IgD-negative memory B cell (primary cell): ENCODE results near the gene FNDC8. TPM values are rescaled to one million over a fixed set of nuclear protein-coding genes. Genes with fewer than 3 reads are reported as not detected.

Experiments
- H3K27ac Mint-ChIP-seq, 3 donors: one replicate each; pipeline ENCODE4 v1.8.0; 2020 to 2022; ENCODE audit warnings: mild to moderate bottlenecking in 3 of 3, mixed read lengths in 3 of 3, moderate library complexity in 1 of 3
- H3K27me3 Mint-ChIP-seq: one replicate; pipeline ENCODE4 v1.8.0; 2021; ENCODE audit warnings: mixed read lengths
- H3K36me3 Mint-ChIP-seq: one replicate; pipeline ENCODE4 v1.8.0; 2020; ENCODE audit warnings: mild to moderate bottlenecking, mixed read lengths
- H3K4me1 Mint-ChIP-seq, 3 donors: one replicate each; pipeline ENCODE4 v1.8.0; 2020 to 2022; ENCODE audit warnings: mixed read lengths in 3 of 3, mild to moderate bottlenecking in 1 of 3
- H3K4me3 Mint-ChIP-seq, 4 donors: one replicate each; pipeline ENCODE4 v1.8.0; 2020 to 2022; ENCODE audit warnings: mild to moderate bottlenecking in 4 of 4, mixed read lengths in 4 of 4, moderate library complexity in 3 of 4
- H3K9me3 Mint-ChIP-seq, 3 donors: one replicate each; pipeline ENCODE4 v1.8.0; 2020 to 2021; ENCODE audit warnings: mixed read lengths in 3 of 3, mild to moderate bottlenecking in 1 of 3
- polyA plus RNA-seq: library from polyadenylated mRNA; unstranded; fragments of 300-500 nt; fragmentation: Illumina TruSeq; gene quantifications from one replicate; pipeline ENCODE4 v1.2.3, GENCODE V29; 2021

Gene FNDC8
- polyA plus RNA-seq = not detected

DNA sequence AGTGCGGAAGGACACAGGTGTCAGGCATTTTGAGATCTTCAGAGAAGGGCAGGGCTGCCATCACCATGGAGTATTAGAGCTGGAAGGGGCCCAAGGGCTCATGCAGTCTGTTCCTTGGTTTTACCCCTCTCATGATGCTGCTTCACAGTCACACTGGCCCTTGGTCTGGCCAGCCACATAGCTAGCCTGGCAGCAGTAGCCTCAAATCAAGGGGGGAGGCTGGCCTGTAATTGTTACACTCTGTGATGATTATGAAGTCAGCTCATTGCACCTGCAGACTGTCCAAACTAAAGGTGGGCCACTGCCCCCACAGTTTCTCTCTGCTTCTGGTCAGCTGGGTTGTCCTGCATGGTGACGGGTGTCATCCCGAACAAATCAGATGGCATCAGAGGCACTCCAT, at the start of gene FNDC8:
FNDC8 (plus strand) TSS at position 301 of the 400 bp plus-strand sequence; CDS start at position 380, 79 bp downstream.
- H3K27ac Mint-ChIP-seq = peak within 1 kb of the TSS in 2 of 3 donors; percentile 31 to 73
- peak within 1 kb of the TSS; percentile 47 to 72 (median 57) for H3K4me3 Mint-ChIP-seq
- H3K36me3 Mint-ChIP-seq = no peaks in the 10 kb centered on the region
- peaks cover 3% of the 10 kb centered on the region for H3K27me3 Mint-ChIP-seq
- H3K9me3 Mint-ChIP-seq = no peaks in the 10 kb centered on the region
- peaks cover 9 to 23% (median 14%) of the 10 kb centered on the region in 3 donors for H3K4me1 Mint-ChIP-seq

DNA sequence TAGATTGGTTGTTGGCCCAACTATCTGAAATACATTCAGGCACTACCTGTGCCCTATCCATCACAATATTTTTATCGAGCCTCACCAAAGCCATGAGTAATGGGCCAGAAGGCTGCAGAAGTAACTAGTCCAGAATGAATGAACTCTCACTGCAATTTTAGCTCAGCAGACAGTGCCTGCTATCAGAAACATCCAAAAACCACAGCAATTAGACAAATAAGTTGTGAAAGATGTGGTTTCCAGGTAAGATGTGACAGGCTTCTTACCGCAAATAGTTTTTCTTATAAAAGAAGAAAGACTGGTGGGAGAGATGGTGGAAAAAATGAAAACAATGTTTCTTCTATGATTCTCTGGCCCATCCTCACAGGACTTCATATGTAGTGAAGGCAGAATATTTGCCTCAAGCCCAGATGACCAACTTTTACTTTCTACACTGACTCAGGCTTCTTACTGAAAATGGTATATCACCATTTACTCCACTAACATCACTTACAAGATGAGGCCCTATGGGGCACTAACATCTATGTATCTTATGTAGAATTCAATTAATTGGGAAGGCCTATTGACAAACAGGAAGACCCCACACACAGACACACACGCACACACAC, 48.1 kb upstream of the FNDC8 start:
- Mint-ChIP-seq H3K27me3 (no peaks in the 10 kb centered on the region), H3K4me3 (peak overlapping the region in 1 of 4 donors; percentile 71), H3K9me3 (no peaks in the 10 kb centered on the region), H3K4me1 (peaks cover 27 to 48% (median 41%) of the 10 kb centered on the region in 3 donors), H3K27ac (peak overlapping the region in 1 of 3 donors; percentile 29), H3K36me3 (no peaks in the 10 kb centered on the region)

DNA sequence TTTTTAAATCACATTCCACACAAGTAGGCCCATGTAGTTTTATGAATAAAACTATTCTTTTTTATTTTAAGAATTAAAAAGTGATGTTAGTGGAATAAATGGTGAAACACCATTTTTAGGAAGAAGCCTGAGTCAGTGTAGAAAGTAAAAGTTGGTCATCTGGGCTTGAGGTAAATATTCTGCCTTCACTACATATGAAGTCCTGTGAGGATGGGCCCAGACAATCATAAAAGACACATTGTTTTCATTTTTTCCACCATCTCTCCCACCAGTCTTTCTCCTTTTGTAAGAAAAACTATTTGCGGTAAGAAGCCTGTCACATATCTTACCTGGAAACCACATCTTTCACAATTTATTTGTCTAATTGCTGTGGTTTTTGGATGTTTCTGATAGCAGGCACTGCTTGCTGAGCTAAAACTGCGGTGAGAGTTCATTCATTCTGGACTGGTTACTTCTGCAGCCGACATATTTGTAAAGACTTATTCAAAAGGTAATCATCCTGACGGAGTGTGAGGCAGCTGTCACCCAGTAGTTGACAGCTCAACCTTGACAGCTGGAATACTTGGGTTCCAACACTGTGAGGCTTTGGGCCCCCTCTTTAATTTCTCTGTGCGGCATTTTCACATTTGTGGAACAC, 47.3 kb upstream of the FNDC8 start:
- Mint-ChIP-seq H3K4me3 (peak overlapping the region in 1 of 4 donors; percentile 10), H3K27me3 (no peaks in the 10 kb centered on the region), H3K4me1 (peaks cover 24 to 42% (median 38%) of the 10 kb centered on the region in 3 donors)

DNA sequence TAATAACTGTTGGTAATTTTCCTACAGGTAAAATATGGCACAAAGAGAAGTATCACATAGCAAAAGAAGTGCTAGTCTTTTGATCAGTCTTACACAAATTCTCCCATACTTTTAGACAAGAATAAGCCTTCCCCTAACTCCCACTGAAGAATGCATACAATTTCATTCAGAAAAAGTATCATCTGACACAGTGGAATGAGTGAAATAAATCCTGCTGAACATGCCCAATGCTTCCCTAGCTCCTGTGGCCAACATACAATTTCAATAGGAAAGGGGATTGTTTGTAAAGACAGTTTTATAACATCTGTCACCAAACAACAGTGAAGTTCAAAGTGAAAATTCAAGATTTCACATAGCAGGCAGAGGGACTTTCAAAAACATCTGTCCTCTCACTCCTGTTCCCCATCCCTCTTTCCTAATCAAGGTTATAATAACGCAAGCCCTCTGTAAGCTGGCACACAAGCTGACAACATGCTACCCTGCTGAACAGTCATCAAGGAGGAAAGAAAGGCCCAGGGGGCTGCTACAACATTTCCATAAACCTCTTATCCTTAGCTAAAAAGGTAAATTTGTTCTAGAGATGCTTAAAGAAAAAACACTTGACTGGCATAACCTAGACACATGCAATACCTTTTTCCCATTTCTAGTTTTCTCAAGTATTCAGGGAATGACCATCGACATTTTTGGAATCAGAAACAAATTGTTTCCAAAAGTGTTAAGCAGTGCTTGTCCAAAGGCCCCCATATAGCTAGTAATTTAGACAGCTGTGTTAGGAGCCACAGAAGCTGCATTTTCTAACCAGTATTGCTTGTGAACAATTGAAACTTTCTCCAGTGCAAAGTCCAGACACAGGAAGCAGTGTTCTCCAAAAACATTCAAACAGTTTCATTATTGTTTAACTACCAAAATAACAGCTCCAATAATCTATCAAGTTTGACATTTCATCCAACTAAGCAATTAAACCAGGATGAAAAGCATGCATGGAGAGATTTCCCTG, 46.4 kb upstream of the FNDC8 start:
- H3K4me1 Mint-ChIP-seq = peaks cover 16 to 38% (median 37%) of the 10 kb centered on the region in 3 donors
- peak overlapping the region in 1 of 3 donors; percentile 36 for H3K27ac Mint-ChIP-seq
- no peaks in the 10 kb centered on the region for H3K27me3 Mint-ChIP-seq
- no peak overlapping the region for H3K4me3 Mint-ChIP-seq
- H3K36me3 Mint-ChIP-seq = no peaks in the 10 kb centered on the region
- H3K9me3 Mint-ChIP-seq = no peaks in the 10 kb centered on the region

More for the DNA sequence above, 47.3 kb upstream of the FNDC8 start:
- Mint-ChIP-seq H3K27ac (peak overlapping the region in 1 of 3 donors; percentile 36), H3K36me3 (no peaks in the 10 kb centered on the region), H3K9me3 (no peaks in the 10 kb centered on the region)

DNA sequence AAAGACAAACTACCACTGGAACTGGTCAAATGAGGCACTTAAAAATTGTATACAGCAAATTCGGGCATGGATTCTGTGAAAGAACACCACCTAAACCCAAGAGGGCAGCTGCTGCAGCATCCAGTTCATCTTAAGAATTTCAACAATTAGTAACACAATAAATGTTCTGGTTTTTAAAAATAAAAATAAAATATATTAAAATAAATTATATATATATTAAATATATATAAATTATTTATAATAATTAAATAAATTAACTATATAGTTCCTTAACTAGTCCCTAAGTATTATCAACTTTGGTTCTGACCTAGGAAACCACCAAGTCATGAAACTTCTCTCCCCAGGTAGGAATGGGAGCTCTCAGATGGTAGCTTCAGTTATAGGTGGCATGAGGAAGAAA, 44.5 kb upstream of the FNDC8 start:
- H3K9me3 Mint-ChIP-seq = no peaks in the 10 kb centered on the region
- H3K27me3 Mint-ChIP-seq = no peaks in the 10 kb centered on the region
- no peak overlapping the region for H3K4me3 Mint-ChIP-seq
- H3K27ac Mint-ChIP-seq = peak overlapping the region in 1 of 3 donors; percentile 23
- H3K36me3 Mint-ChIP-seq = no peaks in the 10 kb centered on the region
- H3K4me1 Mint-ChIP-seq = peaks cover 26 to 53% (median 50%) of the 10 kb centered on the region in 3 donors

DNA sequence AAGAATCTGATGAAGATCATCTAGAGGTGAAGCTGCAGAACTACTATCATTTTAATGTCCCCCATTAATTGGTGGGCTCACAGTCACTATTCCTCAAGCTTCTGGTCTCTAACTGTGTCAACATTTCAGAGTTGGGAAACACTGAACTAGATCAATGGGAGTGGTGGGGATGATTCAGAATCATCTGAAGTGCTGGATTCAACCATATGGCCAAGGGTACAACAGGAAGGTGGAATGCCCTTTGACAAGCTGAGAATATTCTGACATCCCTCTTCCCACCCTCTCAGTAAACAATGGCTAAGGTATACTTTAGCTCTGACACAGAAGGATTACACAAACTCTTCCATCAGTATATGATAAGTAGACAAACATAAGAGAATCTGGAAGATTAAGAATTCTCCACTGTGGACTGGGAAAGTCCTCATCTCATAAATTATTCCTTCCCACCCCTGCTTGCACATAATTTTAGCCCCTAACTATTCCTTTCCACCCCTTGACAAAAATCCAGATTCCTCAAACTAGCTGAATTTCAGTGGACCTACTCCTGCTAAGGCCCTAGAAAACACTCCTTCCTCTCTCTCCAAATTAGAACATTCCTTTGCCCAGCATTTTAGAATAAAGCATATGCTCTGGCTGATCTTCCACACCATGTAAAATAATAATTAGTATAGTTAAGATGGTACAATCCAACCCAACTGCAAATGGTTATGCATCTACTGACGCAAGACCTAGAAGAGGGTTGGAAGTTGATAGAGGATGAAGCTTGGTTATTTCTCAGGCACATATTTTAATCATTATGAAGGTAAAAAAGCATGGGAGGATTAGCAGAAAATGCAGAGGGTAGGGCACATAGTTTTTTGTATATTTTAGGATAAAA, 41.6 kb upstream of the FNDC8 start:
- Mint-ChIP-seq H3K9me3 (no peaks in the 10 kb centered on the region), H3K27ac (peak overlapping the region in 2 of 3 donors; percentile 9 to 74), H3K4me3 (peak overlapping the region in 1 of 4 donors; percentile 49), H3K27me3 (no peaks in the 10 kb centered on the region), H3K4me1 (peaks cover 29 to 49% (median 43%) of the 10 kb centered on the region in 3 donors), H3K36me3 (no peaks in the 10 kb centered on the region)

DNA sequence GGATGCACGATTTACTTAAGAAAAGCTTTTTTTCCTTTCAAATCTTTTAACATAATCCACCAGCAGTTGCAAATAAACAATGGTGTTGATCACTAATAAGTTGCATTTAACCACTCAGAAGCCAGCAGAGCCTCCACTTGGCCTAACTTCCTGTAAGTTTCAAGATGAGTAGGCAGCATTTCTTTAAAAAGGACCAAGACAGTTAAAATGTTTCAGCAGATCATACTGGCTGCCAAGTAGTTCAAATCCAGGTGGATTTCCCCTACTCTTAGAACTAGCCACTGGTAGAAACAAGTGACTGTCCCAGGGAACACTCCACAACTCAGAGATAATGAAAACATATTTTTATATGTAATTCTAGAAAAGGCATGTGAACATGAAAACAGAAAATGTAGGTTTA, 40.9 kb upstream of the FNDC8 start:
- Mint-ChIP-seq H3K4me3 (peak overlapping the region in 2 of 4 donors; percentile 49 to 73), H3K27me3 (no peaks in the 10 kb centered on the region), H3K27ac (peak overlapping the region in 2 of 3 donors; percentile 9 to 74), H3K4me1 (peaks cover 29 to 41% (median 40%) of the 10 kb centered on the region in 3 donors), H3K36me3 (peaks cover 2% of the 10 kb centered on the region), H3K9me3 (no peaks in the 10 kb centered on the region)

DNA sequence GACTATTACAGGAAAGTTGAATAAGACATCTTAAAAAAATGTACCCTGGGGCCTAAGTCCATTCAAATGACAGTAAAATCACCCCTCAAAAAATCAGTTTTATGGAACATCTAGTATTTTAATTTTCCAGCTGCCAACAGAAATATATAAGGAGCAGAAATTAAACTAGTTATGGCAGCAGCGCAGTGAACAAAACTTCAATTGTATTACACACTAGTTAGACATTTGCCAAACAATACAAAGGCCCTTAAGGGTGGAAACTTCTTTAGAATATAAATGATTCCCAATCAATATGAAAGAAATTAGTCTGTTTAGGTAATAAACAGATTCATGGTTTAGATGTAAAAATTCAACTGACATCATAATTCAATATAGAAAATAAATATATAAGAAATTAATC, 39.8 kb upstream of the FNDC8 start:
- H3K4me3 Mint-ChIP-seq = peak overlapping the region in 1 of 4 donors; percentile 44
- peaks cover 2% of the 10 kb centered on the region for H3K36me3 Mint-ChIP-seq
- no peaks in the 10 kb centered on the region for H3K27me3 Mint-ChIP-seq
- no peaks in the 10 kb centered on the region for H3K9me3 Mint-ChIP-seq
- H3K4me1 Mint-ChIP-seq = peaks cover 32 to 47% (median 43%) of the 10 kb centered on the region in 3 donors
- no peak overlapping the region for H3K27ac Mint-ChIP-seq

DNA sequence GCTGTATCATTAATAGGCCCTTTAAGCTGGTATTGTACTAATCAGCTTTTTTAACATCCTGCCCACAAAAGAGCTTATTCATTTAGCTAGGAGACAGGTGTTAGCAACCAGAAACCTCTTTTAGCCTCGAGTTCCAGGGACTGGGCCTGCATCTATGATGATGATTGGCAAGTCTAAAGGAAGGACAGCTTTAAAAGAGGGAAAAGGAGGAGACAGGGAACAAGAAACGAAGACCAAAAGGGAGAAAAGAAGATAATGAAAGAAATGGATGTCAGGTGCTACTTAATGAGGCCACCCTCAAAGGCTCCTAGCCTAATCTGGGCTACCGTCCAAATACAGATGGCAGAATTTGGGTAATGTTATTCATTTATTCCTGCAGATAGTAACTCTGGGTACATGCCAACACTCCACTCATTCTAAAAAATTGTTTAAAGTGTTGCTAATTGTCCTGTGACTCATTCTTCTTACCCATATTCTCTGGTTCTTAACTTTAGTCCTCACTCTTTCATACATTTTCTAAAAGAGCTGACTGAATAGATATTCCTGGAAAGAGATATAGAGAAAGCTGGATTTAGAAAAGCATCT, 39.2 kb upstream of the FNDC8 start:
- peak overlapping the region in 3 of 4 donors; percentile 38 to 64 (median 44) for H3K4me3 Mint-ChIP-seq
- peaks cover 2% of the 10 kb centered on the region for H3K36me3 Mint-ChIP-seq
- peak overlapping the region; percentile 4 to 95 (median 19) for H3K27ac Mint-ChIP-seq
- no peaks in the 10 kb centered on the region for H3K27me3 Mint-ChIP-seq
- H3K4me1 Mint-ChIP-seq = peaks cover 32 to 49% (median 48%) of the 10 kb centered on the region in 3 donors
- H3K9me3 Mint-ChIP-seq = no peaks in the 10 kb centered on the region

DNA sequence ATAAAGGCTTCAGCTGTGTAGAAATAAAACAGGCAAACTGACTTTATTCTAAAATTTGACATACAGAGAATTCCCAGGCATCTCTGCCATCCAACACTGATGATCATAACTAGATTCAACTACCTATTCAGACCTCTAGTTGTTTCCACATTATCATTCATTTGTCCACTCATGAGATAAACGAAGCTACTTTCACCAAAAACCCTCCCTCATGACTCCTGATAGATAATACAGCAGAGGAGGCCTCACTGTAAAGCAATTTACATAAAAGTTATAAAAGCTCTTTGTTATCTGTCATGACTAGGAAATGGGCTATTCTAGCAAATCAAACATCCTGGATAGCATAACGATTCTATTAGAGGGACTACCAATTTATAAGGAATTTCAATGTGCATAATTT, 38.3 kb upstream of the FNDC8 start:
- H3K27ac Mint-ChIP-seq = peak overlapping the region in 2 of 3 donors; percentile 4 to 19
- peaks cover 39 to 58% (median 57%) of the 10 kb centered on the region in 3 donors for H3K4me1 Mint-ChIP-seq
- H3K27me3 Mint-ChIP-seq = no peaks in the 10 kb centered on the region
- peak overlapping the region in 2 of 4 donors; percentile 44 to 64 for H3K4me3 Mint-ChIP-seq
- no peaks in the 10 kb centered on the region for H3K9me3 Mint-ChIP-seq
- H3K36me3 Mint-ChIP-seq = peaks cover 2% of the 10 kb centered on the region

DNA sequence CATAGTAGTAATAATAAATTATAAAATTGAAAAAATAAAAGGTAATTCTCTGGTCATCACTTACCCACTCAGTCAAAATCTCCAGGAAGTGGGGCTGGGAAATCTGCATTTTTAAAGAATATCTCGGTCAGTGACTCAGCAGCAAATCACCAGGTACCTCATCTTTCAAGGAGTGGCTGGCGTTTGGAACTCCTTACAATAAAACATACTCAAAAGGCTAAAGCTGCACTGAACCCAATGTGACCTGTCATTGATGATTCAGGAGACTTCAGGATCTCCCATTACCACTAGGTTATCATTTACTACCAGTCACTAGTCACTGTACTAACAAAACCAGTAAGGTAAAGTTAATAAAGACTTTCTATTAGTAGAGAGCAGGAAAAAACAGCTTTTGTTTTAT, 36.4 kb upstream of the FNDC8 start:
- peak overlapping the region in 1 of 3 donors; percentile 34 for H3K27ac Mint-ChIP-seq
- H3K27me3 Mint-ChIP-seq = no peaks in the 10 kb centered on the region
- H3K4me3 Mint-ChIP-seq = peak overlapping the region in 1 of 4 donors; percentile 69
- H3K36me3 Mint-ChIP-seq = peaks cover 2% of the 10 kb centered on the region
- peaks cover 42 to 55% (median 55%) of the 10 kb centered on the region in 3 donors for H3K4me1 Mint-ChIP-seq
- no peaks in the 10 kb centered on the region for H3K9me3 Mint-ChIP-seq

DNA sequence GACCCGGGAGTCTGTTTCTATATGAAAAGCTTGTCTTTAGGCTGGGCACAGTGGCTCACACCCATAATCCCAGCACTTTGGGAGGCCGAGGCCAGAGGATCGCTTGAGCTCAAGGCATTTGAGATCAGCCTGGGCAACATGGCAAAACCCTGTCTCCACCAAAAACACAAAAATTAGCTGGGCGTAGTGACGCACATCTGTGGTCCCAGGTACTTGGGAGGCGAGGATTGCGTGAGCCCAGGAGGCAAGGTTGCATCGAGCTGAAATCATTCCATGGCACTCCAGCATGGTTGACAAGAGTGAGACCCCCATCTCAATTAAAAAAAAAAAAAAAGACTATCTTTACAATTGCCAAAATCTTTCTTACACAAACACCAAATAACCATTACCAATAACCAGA, 35.3 kb upstream of the FNDC8 start:
- Mint-ChIP-seq H3K4me3 (peak overlapping the region in 1 of 4 donors; percentile 98), H3K27ac (peak overlapping the region in 2 of 3 donors; percentile 8 to 99), H3K36me3 (peaks cover 2% of the 10 kb centered on the region), H3K4me1 (peaks cover 36 to 45% (median 44%) of the 10 kb centered on the region in 3 donors), H3K9me3 (no peaks in the 10 kb centered on the region), H3K27me3 (no peaks in the 10 kb centered on the region)

DNA sequence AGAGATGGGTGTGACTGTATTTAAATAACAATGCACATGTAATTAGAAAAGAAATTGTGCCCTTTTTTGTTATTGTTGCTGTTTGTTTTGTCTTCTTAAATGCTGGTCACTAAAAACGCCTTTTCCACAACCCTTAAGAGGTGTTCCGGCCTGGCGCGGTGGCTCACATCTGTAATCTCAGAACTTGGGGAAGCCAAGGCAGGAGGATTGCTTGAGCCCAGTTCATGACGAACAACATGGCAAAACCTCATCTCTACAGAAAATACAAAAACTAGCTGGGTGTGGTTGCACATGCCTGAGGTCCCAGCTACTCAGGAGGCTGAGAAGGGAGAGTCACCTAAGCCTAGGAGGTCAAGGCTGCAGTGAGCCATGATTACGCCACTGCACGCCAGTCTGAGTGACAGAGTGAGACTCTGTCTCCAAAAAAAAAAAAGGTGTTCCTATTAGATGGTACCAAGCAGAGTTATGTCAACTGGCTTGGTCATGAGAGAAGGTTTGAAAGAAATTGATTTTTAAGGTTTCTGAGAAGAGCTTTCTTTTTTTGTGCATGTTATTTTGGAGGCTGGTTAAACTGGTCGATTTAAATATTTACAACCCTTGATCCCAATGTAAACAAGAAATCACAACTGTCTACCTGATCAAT, 34.4 kb upstream of the FNDC8 start:
- H3K9me3 Mint-ChIP-seq = no peaks in the 10 kb centered on the region
- peaks cover 31 to 41% (median 36%) of the 10 kb centered on the region in 3 donors for H3K4me1 Mint-ChIP-seq
- peak overlapping the region; percentile 97 to 100 (median 99) for H3K27ac Mint-ChIP-seq
- H3K4me3 Mint-ChIP-seq = peak overlapping the region; percentile 94 to 99 (median 98)
- no peaks in the 10 kb centered on the region for H3K27me3 Mint-ChIP-seq
- peaks cover 2% of the 10 kb centered on the region for H3K36me3 Mint-ChIP-seq
